ENCODE data around the gene KNTC1.

KNTC1 gene

DNA sequence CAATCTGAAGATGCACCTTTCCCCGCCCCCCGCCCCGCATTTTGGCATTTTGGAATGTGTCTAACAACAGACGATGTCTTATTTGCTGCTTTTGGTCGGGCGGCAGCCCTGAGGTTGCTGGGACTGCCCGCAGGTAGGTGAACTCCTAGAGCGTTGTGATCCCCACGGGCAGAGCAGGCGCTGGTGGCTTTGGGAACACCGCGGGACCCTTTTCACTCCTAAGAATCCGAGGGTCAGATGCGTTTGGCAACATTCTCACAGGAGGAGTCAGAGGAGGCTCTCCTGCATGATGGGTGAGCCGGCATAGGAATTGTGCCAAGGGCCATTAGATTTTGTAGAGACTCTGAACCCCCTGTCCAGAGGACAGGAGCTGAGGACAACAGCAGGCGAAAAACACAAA is 134.2 kb downstream of the KNTC1 start:
- DNase-seq, result no peak

DNA sequence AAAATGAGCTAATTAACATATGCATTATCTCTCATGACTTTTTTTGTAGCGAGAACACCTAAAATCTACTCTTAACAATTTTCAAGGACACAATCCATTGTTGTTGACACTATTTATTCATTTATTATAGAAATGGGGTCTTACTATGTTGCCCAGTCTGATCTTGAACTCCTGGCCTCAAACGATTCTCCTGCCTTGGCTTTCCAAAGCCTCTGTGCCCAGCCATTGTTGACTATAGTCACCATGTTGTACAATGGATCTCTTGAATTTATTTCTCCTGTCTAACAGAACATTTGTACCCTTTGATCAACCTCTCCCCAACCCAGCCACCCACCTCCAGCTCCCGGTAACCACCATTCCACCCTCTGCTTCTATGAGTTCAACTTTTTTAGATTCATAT is 134.9 kb downstream of the KNTC1 start:
- no peak for DNase-seq

DNA sequence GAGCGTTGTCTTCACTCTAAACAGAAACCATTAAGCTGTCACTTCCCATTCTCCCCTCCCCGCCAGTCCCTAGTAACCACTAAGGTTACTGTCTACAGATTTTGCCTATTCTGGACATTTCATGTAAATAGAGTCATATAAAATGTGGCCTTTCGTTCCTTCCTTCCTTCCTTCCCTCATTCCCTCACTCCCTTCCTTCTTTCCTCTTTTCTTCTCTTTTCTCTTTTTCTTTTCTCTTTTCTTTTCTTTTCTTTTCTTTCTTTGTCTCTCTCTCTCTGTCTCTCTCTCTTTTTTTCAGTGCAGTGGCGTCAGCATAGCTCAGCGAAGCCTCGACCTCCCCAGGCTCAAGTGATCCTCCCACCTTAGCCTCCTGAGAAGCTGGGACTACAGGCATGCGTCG is 138.3 kb downstream of the KNTC1 start:
- DNase-seq, result no peak

DNA sequence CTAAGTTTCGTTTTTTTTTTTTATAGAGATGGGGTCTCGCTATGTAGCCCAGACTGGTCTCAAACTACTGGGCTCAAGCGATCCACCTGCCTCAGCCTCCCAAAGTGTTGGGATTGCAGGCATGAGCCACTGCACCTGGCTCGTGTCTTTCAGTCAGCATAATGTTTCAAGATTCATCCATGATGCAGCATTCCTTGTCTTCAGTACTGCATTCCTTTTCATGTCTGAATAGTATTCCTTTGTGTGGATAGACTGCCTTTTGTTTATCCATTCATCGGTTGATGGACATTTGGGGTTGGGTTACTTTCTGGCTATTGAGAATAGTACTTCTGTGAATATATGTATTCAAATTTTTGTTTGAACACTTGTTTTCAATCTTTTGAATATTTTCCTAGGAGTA is 138.7 kb downstream of the KNTC1 start:
- no peak for DNase-seq

DNA sequence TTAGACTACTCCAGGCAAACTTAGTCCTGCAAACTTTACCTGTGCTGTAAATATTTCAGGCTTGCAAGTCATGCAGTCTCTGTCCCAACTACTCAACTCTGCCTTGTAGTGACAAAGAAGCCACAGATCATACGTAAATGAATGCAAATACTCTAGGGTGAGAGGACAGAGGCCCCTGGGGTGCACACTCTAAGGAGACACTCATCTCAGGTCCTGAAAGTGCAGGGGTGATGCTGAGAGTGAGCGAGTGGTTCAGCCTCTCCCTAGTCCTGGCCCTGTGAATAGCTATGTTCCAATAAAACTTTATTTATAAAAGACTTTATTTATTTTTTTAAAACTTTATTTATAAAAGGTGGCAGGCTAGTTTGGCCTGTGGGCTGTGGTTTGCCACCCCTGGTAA is 141.2 kb downstream of the KNTC1 start:
- no peak for DNase-seq

DNA sequence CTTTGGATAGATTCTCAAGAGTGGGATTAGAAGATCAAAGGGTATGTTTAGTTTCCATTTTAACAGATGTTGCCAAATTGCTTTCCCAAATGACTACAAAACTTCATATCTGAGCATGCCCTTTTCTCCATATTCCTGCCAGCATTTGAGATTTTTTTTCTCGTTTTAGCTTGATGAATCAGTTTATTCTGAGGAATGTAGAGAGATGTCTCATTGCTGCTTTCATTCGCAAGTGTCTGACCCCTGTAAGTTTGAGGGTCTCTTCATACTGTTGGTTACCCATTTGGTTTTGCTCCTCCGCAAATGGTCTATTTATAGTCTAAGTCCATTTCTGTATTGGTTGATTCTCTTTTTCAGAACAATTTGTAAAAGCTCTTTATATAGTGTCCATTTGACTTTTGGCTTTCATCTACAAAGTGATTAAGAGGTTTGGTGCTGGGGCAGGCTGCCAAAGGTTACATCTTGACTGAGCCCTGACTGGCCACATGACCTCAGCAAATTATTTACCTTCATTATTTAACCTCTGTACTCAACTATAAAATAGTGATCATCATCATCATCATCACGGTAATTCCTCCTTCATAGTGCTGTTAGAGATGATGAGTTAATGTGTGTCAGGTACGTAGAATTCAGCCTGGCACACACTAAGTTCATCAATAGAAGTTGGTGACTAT is 142.5 kb downstream of the KNTC1 start:
- DNase-seq, result no peak

DNA sequence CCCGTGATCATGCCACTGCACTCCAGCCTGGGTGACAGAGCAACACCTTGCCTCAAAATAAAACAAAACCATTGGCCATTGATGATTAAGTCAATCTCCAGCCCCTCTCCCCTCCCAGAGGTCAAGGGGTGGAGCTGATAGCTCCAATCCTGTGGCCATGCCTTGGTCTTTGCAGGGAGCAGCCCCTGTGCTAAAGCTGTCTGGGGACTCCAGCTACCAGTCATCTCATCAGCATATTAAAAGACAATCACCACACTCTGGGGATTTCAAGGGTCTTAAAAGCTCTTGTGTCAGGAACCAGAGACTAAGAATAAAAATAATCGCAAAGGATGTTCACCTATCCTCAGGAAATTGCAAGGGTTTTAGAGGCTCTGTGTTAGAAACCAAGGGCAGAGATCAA is 145.5 kb downstream of the KNTC1 start:
- no peak for DNase-seq

All from amniotic stem cell (primary cell).